HG03575 (cell line): ENCODE data around the gene PTPRA.
"Not testable (repeated sequence)": the region's sequence is repeated elsewhere in the genome, so short reads cannot be mapped to it uniquely, and the experiment has no call there.

Experiments used
- ATAC-seq: cut with Tn5 transposase; IDR thresholded peaks from one replicate; pipeline ENCODE4 v1.9.1; 2021; ENCODE audit not compliant: unreplicated experiment, insufficient number of reproducible peaks, low FRiP score; ENCODE audit errors: extremely low read depth

The PTPRA gene

DNA sequence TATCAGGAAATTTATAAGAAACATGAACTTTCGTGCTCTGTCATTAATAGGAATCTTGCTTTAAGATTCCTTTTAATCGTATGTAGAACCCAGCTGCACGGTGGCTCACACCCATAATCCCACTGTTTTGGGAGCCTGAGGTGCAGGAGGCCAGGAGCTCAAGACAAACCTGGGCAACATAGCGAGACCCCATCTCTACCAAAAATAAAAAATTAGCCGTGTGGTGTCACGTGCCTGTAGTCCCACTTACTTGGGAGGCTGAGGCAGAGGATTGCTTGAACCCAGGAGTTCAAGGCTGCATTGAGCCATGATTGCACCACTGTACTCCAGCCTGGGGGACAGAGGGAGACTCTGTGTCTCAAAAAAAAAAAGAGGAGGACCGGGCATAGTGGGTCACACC lies 7.4 kb downstream of the PTPRA start:
- ATAC-seq: no peak

- no peak for ATAC-seq
These were observed 10.7 kb downstream of the PTPRA start for GRCh38 chr20:2883726-2884637.

GRCh38 chr20:2887715-2888114 lies 14.4 kb downstream of the PTPRA start:
- no peak for ATAC-seq

DNA sequence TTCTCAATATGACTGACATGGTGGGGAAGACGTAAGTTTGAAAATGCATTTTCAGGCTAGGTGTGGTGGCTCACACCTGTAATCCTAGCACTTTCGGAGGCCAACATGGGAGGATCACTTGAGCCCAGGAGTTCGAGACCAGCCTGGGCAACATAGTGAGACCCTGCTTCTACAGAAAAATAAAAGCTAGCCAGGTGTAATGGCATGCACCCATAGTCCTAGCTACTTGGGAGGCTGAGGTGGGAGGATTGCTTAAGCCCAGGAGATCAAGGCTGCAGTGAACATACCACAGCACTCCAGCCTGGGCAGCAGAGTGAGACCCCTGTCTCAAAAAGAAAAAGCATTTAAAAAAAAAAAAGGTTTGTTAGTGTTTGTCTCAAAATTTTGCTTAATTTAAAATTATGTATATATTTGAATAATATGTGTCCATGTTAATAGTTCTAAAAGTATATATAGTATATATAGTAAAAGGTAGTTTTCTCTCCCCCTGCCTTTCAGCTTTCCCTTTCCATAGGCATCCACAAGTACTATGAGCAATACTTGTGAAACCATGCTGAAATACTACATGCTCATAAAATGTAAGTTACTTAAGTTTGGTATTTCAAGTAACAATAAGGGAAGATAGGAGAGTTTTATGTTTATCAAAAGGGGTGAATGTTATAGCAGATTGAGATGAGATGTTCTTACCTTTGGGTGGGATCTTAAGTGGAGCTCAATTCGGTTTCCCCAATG lies 15.1 kb downstream of the PTPRA start:
- ATAC-seq: no peak

DNA sequence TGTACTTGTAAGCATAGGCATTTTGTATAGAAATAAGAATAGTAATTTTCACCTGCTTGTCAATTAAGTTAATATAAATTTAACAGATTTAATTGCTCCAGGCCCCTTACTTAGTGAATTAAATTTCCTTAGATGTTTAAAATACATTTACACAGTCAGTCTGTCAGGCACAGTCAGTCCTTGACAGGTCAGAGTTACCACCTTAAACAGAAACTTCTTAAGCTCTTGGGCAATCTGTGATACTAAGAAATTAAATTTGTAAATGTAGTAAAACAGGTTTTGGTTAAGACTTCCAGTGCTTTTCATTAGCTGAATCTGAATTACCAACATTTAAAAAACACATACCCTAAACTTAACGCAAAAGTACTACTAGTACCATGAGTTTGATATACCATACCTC lies 15.9 kb downstream of the PTPRA start:
- no peak for ATAC-seq

DNA sequence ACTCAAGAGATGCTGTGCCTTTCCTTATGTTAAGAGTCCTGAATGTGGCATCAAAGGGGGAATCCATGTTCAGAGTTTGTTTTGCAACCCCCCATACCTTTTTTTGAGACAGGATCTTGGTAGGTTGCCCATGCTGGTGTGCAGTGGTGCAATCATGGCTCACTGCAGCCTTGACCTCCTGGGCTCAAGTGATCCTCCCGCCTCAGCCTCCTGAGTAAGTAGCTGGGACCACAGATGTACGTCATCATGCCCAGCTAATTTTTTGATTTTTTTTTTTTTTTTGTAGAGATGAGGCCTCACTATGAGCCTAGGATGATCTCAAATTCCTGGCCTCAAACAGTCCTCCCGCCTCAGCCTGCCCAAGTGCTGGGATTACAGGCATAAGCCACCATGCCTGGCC lies 16.5 kb downstream of the PTPRA start:
- ATAC-seq: no peak

DNA sequence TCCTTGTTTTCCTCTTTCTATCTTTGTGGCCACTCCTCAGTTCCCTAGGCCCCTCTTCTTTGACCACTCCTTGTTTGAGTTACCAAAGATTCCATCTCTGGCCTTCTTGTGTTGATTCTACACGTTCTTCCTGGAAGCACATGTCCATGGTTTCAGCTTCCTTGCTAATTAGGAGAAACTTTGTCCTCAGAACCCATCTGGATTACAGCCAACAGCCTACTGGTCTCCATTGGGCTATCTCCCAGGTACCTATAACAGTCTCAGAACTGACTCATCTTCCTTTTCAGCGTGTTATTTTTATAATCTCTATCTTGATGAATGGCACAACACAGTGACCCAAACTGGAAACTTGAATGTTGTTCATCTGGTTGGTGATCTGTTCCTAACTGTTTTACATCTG lies 17.5 kb downstream of the PTPRA start:
- ATAC-seq: no peak

DNA sequence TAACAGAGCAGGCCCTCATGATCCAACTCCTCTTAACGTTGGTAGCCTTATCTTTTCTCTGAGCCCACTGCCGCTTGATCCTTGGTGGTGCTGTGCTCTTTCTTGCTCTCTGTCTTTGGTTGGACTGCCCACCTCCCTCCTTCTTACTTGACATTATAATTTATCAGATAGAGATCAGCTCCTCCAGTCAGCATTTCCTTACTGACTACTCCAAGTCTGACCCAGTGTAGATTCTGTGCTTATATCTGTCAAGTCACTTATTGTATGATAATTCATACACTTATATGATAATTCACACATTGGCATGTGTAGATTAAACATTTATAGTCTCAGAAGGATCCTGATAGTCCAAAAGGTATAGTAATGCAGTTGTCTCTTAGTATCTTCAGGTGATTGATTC lies 18.1 kb downstream of the PTPRA start:
- no peak for ATAC-seq

DNA sequence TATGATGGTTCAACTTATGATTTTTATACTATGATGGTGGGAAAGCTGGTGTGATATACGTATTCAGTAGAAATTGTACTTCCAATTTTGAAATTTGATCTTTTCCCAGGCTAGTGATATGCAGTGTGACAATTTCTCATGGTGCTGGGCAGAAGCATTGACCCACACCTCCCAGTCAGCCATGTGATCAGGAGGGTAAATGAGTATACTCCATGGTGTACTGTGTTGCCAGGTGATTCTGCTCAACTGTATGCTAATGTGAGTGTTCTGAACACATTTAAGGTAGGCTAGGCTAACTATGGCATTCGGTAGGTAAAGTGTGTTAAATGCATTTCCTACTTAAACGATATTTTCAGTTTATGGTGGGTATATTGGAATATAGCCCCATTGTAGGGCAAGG lies 19.1 kb downstream of the PTPRA start:
- ATAC-seq: no peak

- no peak for ATAC-seq
These were observed 20.9 kb downstream of the PTPRA start for GRCh38 chr20:2894221-2894620.

- ATAC-seq: not testable (repeated sequence)
These were observed 21.9 kb downstream of the PTPRA start for GRCh38 chr20:2895154-2895553.

DNA sequence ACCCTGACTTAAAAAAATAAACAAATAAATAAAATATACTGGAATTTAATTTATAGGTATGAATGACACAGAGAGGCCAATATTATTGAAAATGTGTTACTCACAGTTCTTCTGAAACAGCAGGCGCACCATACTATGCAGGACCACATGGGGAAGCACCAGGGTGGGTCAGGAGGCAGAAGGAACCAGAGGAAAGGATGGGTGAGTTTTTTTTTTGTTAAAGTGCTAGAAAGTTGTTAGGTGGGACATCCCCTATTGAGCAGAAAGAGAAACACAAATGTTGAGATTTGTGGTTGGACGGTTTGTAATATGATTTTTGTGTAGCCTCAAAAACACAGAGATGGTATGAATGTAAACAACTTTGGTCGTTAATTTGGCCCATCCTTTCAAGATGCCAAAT lies 26.0 kb downstream of the PTPRA start:
- no peak for ATAC-seq

DNA sequence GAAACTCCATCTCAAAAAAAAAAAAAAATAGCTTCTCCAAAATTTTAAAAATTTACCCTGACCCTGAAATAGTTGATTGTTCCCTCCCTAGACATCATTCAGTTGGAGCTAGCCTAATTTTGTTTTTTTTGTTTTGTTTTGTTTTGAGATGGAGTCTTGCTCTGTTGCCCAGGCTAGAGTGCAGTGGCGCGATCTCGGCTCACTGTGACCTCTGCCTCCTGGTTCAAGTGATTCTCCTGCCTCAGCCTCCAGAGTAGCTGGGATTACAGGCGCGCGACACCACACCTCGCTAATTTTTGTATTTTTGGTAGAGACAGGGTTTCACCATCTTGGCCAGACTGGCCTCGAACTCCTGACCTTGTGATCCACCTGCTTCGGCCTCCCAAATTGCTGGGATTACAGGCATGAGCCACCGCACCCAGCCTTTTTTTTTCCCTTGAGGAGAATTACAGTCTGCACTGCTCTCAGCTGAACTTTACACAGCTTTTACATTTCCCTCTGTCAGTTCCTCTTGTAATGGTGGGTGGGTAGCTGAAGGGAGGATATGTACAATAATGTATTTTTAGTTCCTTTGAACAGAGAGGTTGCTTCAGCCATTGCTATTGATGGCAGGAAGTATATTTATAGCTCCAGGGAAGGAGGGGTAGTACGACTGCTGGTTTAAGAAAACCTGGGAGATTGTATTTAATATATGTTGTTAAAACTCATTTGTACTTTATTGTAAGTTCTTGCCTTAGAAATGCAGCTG lies 27.7 kb downstream of the PTPRA start:
- ATAC-seq: no peak

DNA sequence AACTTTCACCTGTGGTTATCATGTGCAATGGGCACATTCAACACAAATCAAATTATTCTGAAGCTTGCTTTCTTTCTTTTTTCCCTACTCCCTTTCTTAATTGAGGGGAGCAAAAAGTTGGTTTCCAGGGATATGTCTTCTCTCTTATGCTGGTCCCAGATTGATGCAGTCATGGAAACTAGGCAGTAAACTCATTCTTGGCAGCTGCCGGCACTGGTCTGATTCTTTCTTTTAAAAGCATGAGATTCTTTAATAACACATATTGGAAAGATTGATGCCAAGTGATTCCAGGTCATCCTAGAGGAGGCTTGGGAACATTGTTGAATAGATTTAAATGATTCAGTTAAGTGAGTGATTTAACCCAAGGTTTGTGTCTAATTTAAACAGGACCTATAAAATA lies 29.0 kb downstream of the PTPRA start:
- ATAC-seq: no peak

DNA sequence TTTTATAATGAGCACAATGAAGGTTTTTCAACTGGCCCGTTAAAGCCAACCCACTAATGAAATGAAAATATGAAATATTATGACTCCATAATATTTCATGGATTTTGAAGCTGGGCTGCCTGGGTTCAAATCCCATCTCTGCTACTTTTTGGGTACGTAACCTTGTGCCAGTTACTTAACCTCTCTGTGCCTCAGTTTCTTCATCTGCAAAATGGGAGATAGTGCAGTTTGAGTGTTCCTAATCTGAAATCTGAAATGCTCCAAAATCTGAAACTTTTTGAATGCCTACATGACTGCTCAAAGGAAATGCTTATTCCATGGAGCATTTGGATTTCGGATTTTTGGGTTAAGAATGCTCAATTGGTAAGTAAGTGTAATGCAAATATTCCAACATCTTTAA lies 29.5 kb downstream of the PTPRA start:
- ATAC-seq: no peak

DNA sequence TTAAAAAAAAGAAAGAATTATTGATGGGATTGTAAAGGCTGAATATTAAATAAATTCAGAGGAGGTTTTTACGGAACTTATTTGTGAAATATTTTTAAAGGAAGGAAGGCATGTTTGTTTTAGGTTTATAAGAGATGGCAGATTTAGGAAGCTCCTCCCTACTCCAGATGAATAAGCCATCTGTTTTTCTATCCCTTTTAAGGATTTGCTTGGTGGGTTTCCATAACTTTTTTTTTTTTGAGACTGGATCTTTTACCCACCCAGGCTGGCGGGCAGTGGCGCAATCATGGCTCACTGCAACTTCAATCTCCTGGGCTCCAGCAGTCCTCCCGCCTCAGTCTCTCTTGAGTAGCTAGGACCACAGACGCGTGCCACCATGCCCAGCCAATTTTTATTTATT lies 30.4 kb downstream of the PTPRA start:
- no peak for ATAC-seq

GRCh38 chr20:2907519-2907918 lies 34.2 kb downstream of the PTPRA start:
- ATAC-seq: no peak

- ATAC-seq: no peak
These were observed 36.7 kb downstream of the PTPRA start for GRCh38 chr20:2909953-2910352.

DNA sequence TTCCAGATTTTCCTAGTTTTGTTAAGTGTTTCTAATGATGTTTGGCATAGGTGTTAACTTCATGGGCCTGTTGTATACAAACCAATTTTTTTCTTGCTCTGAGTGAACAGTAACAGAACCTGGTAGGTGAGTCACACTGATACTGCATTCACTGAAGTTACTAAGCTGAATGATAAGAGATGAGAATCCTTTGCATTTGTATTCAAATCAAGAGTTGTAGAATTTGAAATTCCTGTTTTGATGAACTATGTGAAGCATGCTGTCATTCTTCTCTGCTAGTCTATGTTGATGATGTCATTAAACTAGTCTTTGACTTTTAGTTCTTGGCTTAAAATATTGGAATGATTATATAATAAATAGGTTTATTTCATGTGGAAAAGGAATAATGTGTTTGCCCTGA lies 37.9 kb downstream of the PTPRA start:
- no peak for ATAC-seq

- no peak for ATAC-seq
These were observed 40.9 kb downstream of the PTPRA start for GRCh38 chr20:2914160-2914559.
